Psoas muscle (tissue), 8 donors: ENCODE measurements around the gene MATN1. TPM values are rescaled to one million over a fixed set of nuclear protein-coding genes. Genes with fewer than 3 reads are reported as not detected.

Experiments used
- ATAC-seq, 4 donors: fragments of 200-7000 bp; cut with Tn5 transposase; one replicate each; pipeline ENCODE4 v1.9.1; 2020; ENCODE audit warnings: moderate library complexity in 3 of 4, mild to moderate bottlenecking in 2 of 4
- DNase-seq, 2 donors: peaks; one replicate each; pipeline ENCODE4 v3.0.0-alpha.2; 2020
- H3K27ac ChIP-seq: fragments of 200-600 bp; one replicate; pipeline ENCODE4 v1.8.0; 2022
- H3K27me3 ChIP-seq, 3 donors: fragments of 200-600 bp in 1 of 3; one replicate each; pipeline versions ENCODE4 v1.6.1 to v1.8.0; 2013 to 2022; ENCODE audit warnings: low read length in 2 of 3, mild to moderate bottlenecking in 2 of 3, moderate library complexity in 1 of 3; ENCODE audit not compliant: insufficient read depth in 3 of 3
- H3K36me3 ChIP-seq, 2 donors: fragments of 200-600 bp in 1 of 2; one replicate each; pipeline versions ENCODE4 v1.6.1 to v1.8.0; 2013 to 2022; ENCODE audit warnings: low read depth in 1 of 2, mild to moderate bottlenecking in 1 of 2, moderate library complexity in 1 of 2; ENCODE audit not compliant: insufficient read depth in 1 of 2
- H3K4me1 ChIP-seq: fragments of 200-600 bp; one replicate; pipeline ENCODE4 v1.8.0; 2022
- H3K4me3 ChIP-seq: fragments of 200-600 bp; one replicate; pipeline ENCODE4 v1.8.0; 2022; ENCODE audit warnings: mild to moderate bottlenecking
- H3K9me3 ChIP-seq: fragments of 200-600 bp; one replicate; pipeline ENCODE4 v1.8.0; 2022
- WGBS, 3 donors: extraction: QIAGEN DNeasy Blood & Tissue Kit; methylation state at CpG; one replicate each; pipeline versions ENCODE4 v1.1.6 to v1.1.7; 2013; 5-methylcytosine and 5-hydroxymethylcytosine counted together
- intact Hi-C, 2 donors: fragments of 100-400 bp; cut with DNase I; formaldehyde crosslinking; loops; one replicate each; pipeline versions ENCODE4 v1.11.0 to v1.14.2; 2022
- polyA plus RNA-seq, 3 donors: library from polyadenylated mRNA; stranded (reverse); fragments of 200-250 nt; gene quantifications; one replicate each; pipeline ENCODE4 v1.2.3, GENCODE V29; 2013
- total RNA-seq, 4 donors: library from RNA; stranded (reverse); fragmentation: NEBNext Ultra II Directional in 2 of 4; extraction: Animal tissue kit (Norgen Biotek cat#: 25700) in 2 of 4; gene quantifications; one replicate each; pipeline versions ENCODE4 v1.2.1 to v1.2.4, GENCODE V29; 2021 to 2023
- TF ChIP-seq, protein P1 (sequence below): fragments of 200-600 bp; IDR thresholded peaks from one replicate; pipeline ENCODE4 v1.8.0; 2022; ENCODE audit warnings: antibody characterized with exemption
- donor health status: healthy with polysubstance abuse.
- donor health status: DM: no; HTN: no; CAD: no; lungs with moderate emphysema.
- donor health status: Bipolar disorder and iron deficiency.
- donor health status: healthy.
- donor health status: DM: yes; HTN: yes; CAD: no.
- donor health status: DM: no; HTN: no; CAD: no.
- donor health status: DM: no; HTN: no; CAD: no.
- donor health status: DM: yes; HTN: yes; CAD: no.

Gene MATN1
- total and polyA plus RNA-seq, 7 donors: 0.03 to 0.07 (median 0.04) TPM; not detected in 4

- ATAC-seq (no peak), DNase-seq (no peak)
- TF ChIP-seq, protein P1, sequence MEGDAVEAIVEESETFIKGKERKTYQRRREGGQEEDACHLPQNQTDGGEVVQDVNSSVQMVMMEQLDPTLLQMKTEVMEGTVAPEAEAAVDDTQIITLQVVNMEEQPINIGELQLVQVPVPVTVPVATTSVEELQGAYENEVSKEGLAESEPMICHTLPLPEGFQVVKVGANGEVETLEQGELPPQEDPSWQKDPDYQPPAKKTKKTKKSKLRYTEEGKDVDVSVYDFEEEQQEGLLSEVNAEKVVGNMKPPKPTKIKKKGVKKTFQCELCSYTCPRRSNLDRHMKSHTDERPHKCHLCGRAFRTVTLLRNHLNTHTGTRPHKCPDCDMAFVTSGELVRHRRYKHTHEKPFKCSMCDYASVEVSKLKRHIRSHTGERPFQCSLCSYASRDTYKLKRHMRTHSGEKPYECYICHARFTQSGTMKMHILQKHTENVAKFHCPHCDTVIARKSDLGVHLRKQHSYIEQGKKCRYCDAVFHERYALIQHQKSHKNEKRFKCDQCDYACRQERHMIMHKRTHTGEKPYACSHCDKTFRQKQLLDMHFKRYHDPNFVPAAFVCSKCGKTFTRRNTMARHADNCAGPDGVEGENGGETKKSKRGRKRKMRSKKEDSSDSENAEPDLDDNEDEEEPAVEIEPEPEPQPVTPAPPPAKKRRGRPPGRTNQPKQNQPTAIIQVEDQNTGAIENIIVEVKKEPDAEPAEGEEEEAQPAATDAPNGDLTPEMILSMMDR: no peak
- 86 to 87% (median 87%) methylated on average over 15 of the region's 15 CpGs for WGBS, 3 donors
- Histone ChIP-seq H3K4me1 (no peaks in the 10 kb centered on the region), H3K4me3 (no peak overlapping the region), H3K27me3 (no peaks in the 10 kb centered on the region), H3K9me3 (no peaks in the 10 kb centered on the region), H3K36me3 (no peaks in the 10 kb centered on the region), H3K27ac (no peak overlapping the region)
- intact Hi-C loops: no loop called here
Observed at GRCh38 chr1:30726773-30727684, 3.6 kb upstream of the MATN1 start.

- no peak for ATAC-seq
- Histone ChIP-seq H3K4me3 (no peak overlapping the region), H3K27me3 (no peaks in the 10 kb centered on the region), H3K4me1 (no peaks in the 10 kb centered on the region), H3K36me3 (no peaks in the 10 kb centered on the region), H3K9me3 (no peaks in the 10 kb centered on the region), H3K27ac (no peak overlapping the region)
- intact Hi-C loops: no loop called here
- TF ChIP-seq, protein P1: no peak
- 66 to 78% (median 69%) methylated on average over 7 of the region's 7 CpGs for WGBS, 3 donors
- no peak for DNase-seq
Observed at GRCh38 chr1:30726236-30726635, 2.9 kb upstream of the MATN1 start.

DNA sequence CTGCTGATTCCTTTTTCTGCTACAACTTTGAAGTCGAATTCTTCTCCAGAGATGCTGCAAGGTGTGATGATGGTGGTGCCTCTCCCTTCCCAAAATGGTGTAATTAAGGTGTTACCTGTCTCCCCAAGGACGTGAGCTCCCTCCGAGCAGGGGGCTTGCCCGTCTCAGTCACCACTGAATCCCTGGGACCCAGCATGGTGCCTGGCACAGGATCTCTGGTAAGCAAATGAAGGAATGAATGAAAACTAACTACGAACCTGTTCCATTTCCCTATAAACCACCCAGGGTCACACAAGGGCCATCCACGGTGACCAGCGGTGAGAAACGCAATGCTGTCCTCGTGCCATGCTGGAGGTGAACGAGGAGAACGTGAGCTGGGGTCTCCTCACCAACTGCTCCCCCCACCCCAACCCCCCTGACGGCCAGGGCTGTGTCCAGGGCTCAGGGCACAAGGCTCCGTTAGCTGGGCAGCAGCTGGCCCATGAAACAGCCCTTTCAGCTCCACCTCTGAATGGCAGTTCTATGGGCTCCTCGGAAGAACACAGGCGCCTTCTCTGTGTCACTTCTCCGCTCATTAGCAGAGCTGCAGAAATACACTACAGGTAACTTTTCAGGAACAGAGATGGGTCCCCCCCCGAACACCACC is 2.2 kb upstream of the MATN1 start:
- intact Hi-C loops: no loop called here
- Histone ChIP-seq H3K27ac (no peak overlapping the region), H3K4me1 (no peaks in the 10 kb centered on the region), H3K4me3 (no peak overlapping the region), H3K36me3 (no peaks in the 10 kb centered on the region), H3K9me3 (no peaks in the 10 kb centered on the region), H3K27me3 (no peaks in the 10 kb centered on the region)
- DNase-seq (no peak), ATAC-seq (no peak)
- 86 to 88% (median 88%) methylated on average over 17 of the region's 17 CpGs for WGBS, 3 donors
- TF ChIP-seq, protein P1: no peak

- ATAC-seq (no peak), DNase-seq (no peak)
- Histone ChIP-seq H3K27ac (no peak overlapping the region), H3K9me3 (no peaks in the 10 kb centered on the region), H3K36me3 (no peaks in the 10 kb centered on the region), H3K27me3 (no peaks in the 10 kb centered on the region), H3K4me3 (no peak overlapping the region), H3K4me1 (no peaks in the 10 kb centered on the region)
- TF ChIP-seq, protein P1: no peak
- intact Hi-C loops: loop anchor here in 1 of 2 donors (5.0 kb wide), 1 partner anchor 187 kb away; no protein-coding TSS in a partner anchor
- WGBS, 3 donors: 76 to 94% (median 91%) methylated on average over 5 of the region's 5 CpGs
Observed at GRCh38 chr1:30724655-30725421, 1.5 kb upstream of the MATN1 start.
